Epidermal melanocyte (primary cell): ENCODE measurements around the gene AP3B1.

Experiments used
- DNase-seq: peaks from one replicate; pipeline ENCODE4 v3.0.0; 2011; ENCODE audit warnings: low spot score; ENCODE audit not compliant: insufficient read length

The AP3B1 gene

DNA sequence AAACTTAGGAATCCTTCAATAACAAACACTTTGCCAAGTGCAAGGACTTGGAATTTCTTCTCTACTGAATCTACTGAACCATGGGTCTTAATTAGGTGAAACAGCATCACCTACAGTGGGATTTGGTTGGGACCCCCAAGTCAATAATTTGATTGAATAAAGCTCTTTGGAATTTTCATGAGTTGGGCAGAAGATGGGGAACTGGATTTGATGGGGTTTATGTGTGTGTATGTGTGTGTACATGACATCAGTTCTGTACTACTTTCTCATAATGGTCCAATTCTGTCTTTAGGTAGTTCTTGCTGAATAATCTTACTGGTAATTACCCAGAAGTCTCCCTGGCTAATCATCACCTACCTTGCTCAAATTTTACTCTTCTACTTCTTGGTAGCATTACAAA lies 319.9 kb downstream of the AP3B1 start:
- no peak for DNase-seq

- DNase-seq: no peak
These were observed 321.3 kb downstream of the AP3B1 start for GRCh38 chr5:77973253-77973609.

- DNase-seq: no peak
These were observed 321.8 kb downstream of the AP3B1 start for GRCh38 chr5:77972469-77973252.

GRCh38 chr5:77971776-77972468 lies 322.6 kb downstream of the AP3B1 start:
- DNase-seq: no peak

DNA sequence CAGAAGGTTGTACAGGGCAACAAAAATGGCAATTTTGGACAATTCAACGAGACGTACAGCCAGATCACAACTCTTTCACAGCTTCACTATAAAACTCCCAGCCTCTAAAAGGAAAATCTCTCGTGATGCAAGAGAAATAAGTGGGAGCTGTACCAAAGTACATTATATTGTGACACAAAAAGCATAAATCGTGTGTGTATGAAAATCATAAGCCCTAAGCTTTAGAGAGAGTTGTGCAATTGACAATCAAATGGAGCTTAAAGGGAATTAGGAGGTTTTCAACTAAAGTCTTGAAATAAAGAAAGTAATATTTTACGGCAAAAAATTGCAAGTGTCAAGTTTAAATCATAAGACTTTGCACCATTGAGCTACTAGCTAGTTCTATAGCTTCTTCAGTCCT lies 323.6 kb downstream of the AP3B1 start:
- no peak for DNase-seq

DNA sequence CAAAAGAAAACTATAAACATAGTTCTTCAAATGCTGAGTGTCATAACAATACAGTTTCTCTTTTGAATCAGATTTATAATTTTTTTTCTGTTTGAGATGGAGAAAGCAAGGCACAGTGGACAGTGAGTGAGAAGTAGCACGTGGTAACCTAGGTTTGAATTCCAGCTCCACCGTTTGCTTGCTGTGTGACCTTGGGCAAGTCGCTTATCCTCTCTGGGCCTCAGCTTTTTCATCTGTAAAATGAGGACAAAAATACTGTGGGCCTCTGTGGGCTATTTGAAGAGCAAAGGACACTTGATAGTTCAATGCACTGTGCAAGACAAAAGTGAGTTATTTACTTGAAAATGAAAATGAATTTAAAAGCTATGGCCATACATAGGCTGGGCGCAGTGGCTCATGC lies 330.7 kb downstream of the AP3B1 start:
- no peak for DNase-seq

DNA sequence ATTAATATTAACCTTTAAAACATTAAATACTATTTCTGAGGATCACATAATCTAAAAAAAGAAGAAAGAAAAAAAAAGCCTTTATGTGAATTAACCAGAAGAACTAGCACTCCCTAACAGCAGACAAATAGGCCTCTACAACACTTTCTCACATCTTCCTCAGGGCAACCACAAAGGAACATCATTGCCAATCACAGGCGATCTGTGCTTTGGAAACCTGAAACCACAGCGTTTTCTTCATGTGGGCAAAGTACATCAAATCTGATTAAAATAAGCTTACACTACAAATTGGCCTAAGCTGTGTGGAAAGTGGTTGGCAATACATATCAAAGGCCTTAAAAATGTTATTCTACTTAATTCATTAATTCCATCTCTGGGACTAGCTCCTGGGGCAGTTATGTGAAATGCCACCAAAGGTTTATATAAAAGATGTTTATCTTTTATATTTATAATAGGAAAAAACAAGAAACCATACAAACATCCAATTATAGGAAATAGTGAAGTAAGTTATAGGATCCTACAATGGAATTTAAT lies 333.6 kb downstream of the AP3B1 start:
- no peak for DNase-seq

GRCh38 chr5:77960305-77960704 lies 334.2 kb downstream of the AP3B1 start:
- DNase-seq: no peak

DNA sequence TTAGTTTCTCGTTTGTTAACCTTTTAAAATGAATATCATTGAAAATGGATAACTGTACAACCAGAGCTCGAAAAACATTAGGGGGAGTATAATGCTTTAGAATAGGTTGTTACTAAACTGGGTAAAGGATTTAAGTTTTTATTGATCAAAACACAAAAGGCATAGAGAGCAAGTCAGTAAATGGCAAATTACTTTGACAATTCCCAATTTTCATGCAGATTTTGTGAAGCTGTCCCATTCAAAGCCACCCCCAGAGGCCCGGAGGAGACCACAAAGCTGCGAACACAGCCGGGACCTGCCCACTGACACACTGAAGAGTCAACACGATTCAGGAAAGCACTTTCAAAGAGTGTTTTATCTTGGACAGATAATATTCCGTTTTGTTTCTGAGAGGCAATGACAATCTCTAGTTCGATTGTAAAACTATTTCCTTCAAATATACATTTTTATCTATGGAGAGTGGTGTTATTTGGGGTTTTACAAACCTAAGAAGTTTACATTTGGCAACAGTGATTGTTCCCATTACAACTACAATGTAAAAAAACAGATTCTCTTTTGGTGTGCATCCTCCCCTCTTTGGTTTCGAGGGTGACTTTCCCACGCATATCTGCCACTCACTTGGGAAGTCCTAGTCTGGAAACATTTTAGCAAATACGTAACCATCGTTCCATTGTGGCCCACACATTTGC lies 335.7 kb downstream of the AP3B1 start:
- DNase-seq: no peak

GRCh38 chr5:77957931-77958521 lies 336.5 kb downstream of the AP3B1 start:
- DNase-seq: no peak

DNA sequence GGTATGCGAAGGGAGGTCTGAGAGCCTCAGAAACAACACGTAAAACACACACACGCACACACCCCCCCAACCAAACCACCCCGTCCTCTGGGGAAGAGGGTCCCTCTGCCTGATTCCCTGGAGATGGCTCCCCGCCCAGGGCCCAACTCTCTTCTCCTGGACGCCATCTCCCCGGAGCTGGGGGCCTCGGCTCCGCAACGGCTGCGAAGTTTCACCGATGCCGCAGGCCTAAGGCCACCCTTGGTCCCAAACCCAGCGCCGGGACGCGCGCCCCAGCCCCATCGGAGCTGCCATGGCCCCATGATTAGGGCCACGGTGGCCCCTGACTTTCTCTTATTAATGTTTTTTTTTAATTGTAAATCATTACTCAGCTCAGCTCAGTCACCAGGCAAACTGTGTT lies 337.0 kb downstream of the AP3B1 start:
- no peak for DNase-seq

DNA sequence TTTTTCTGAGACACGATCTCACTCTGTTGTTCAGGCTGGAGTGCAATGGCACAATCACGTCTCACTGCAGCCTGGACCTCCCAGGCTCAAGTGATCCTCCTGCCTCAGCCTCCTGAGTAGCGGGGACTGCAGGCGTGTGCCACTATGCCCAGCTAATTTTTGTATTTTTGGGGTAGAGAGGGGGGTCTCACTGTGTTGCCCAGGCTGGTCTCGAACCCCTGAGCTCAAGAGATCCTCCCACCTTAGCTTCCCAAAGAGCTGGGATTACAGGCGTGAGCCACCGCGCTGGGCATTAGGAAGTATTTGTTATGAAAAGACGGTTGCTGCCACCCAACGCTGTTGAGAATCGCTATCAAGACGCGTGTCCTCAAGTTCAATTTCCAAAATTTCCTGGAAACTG lies 337.4 kb downstream of the AP3B1 start:
- no peak for DNase-seq

DNA sequence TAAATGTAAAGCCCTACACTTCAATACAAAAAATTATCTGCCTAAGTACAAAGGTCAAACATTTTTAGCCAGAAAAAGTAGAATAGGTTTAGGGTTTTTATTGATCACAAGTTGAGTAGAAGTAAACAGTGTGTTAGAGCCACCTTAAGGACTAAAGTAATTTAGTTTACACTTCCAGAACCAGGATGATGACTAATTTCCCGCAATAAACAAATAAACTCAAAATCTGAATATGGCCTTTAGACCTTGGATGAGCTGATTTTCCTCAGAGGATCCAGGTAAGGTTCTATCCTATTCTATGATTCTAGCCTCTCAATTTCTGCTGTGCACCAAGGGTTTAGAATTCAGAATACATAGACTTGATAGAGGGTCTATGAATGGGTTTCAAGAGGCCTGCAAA lies 338.9 kb downstream of the AP3B1 start:
- DNase-seq: no peak

- DNase-seq: no peak
These were observed 341.1 kb downstream of the AP3B1 start for GRCh38 chr5:77953374-77953773.

DNA sequence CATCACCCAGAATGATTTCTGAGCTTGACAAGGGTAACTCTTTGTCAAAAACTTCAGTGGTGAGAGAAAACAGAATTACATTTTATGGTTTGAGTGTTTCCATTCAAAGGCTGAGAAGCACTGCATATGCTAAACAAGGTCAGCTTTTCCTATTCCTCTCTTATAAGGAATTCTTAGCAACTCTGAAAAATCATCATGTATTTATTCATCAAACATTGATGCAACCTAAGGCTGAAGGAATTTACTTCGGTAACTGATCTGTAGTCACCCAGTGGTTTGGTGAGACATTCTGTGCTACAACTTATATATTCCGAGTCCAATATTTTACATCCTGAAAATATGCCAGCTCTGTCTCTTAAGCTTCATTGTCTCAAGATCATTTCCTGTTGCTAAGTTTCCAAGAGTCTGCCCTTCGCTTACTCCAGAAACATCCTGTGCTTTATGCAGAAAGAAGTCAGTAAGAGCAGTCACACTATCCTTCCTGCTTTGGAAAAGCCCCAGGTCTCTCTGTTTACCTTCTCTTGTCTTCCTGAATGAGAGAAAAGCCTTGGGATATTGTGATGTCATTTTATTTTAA lies 341.8 kb downstream of the AP3B1 start:
- DNase-seq: no peak
